GM21515 (cell line): ENCODE results near the gene FAM240A.
"Not testable (repeated sequence)": the region's sequence is repeated elsewhere in the genome, so short reads cannot be mapped to it uniquely, and the experiment has no call there.

Experiments used
- ATAC-seq: cut with Tn5 transposase; IDR thresholded peaks from one replicate; pipeline ENCODE4 v1.9.1; 2021; ENCODE audit not compliant: unreplicated experiment

FAM240A gene

GRCh38 chr3:46612324-46612723 is at the start of gene FAM240A:
TSS of gene FAM240A (plus strand) at chr3:46612525. CDS start at chr3:46612684, 159 bp downstream.
- ATAC-seq = no peak

GRCh38 chr3:46564190-46565021 is 47.9 kb upstream of the FAM240A start:
- no peak for ATAC-seq

DNA sequence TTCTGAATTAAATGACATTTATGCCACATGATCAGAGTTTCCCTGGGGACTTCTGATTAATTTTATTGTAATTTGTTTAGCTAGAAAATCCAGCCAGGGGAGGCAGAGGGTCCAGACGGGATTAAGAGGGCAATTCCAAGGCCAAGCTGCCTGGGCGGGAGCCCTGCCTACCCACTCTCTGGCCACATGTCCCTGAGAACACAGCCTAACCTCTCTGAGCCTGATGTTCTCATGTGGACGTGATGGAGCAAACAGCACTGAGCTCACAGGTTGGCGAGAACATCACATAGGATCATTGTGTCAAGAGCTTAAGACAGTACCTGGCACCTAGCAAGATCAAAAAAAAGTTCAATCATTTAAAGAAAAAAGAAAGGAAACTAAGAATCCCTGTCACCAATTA is 47.2 kb upstream of the FAM240A start:
- ATAC-seq = no peak

- no peak for ATAC-seq
Measured at GRCh38 chr3:46565607-46566039, 46.7 kb upstream of the FAM240A start.

DNA sequence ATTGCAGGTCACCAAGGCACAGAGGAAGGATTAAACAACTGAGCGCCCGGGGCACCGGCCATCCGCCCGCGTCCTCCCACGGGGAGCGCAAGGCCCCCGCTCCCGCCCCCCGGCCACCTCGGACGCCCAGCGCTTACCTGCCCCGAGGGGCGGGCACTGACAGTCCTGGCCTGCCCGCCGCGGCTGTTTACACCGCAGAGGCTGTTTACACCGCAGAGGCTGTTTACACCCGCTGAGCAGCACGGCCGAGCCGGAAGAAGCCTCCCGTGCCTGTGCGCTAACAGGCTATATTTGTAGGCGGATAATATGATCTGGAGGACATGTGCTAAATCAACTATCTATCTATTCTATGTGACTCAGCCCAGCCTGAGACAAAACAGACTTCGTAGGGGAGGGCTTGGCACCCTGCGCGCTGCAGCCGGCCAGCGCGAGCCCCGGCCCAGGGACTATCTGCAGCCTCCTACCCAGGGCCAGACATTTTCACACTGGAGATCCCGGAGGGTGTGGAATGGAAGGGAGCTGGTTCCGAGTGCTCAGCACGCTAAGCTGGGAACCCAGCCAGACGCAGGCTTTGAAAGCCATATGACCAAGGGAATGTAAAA is 46.2 kb upstream of the FAM240A start, which contains the start of gene LRRC2:
Gene LRRC2, minus strand, starts transcription at position 263 of the 602 bp plus-strand sequence. CDS start 14,711 bp downstream, outside the sequence.
- no peak for ATAC-seq

GRCh38 chr3:46571684-46572083 is 40.6 kb upstream of the FAM240A start:
- no peak for ATAC-seq

- ATAC-seq = no peak
Measured at GRCh38 chr3:46573701-46574100, 38.6 kb upstream of the FAM240A start.

GRCh38 chr3:46574243-46574646 is 38.1 kb upstream of the FAM240A start:
- ATAC-seq = no peak

DNA sequence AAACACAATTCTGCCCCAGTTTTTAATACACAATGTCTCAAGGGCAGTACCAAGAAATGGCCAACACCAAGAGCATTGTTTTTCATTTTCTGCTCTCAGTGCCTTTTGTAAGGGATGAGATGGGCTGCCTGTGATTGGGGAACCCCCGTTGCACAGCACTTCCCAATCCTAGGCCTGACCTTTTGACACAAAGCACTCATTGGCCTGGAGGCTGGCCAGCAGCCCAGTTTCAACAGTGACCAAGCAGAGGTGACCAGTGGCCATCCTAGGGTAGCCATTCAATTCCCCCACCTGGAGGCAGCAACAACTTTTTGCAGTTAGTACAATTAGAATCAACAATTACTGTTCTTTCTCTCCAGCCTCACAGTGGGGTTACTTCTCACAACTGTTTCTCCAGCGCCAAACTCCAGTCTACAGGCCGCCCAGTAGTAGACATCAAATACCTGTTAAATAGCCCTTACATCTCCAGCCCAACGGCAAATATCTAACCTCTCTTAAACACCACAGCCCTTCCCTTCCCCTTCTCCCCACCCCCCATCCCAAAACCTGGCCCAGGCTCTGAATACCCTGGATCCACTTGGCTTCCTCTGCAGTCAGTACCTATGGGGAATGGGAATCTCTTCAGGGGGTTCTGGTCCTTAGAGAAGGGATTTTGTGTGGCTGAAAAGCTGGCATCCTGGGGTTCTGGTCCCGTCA is 37.3 kb upstream of the FAM240A start:
- no peak for ATAC-seq

GRCh38 chr3:46575577-46576222 is 36.6 kb upstream of the FAM240A start:
- ATAC-seq = no peak

DNA sequence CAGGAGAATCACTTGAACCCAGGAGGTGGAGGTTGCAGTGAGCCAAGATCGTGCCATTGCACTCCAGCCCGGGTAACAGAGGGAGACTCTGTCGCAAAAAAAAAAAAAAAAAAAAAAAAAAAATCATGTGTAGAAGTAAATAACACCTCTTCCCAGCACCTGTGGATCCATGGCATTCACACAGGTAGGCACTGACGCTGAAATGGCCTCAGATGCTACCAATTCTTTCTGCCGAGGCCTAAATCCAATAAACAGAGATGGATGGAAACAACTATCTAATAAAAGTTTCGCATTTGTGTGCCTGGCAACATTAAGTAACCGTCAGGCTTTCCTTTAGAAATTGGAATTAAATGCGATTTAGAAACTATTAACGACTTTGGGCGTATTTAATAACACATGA is 35.9 kb upstream of the FAM240A start:
- ATAC-seq = no peak

DNA sequence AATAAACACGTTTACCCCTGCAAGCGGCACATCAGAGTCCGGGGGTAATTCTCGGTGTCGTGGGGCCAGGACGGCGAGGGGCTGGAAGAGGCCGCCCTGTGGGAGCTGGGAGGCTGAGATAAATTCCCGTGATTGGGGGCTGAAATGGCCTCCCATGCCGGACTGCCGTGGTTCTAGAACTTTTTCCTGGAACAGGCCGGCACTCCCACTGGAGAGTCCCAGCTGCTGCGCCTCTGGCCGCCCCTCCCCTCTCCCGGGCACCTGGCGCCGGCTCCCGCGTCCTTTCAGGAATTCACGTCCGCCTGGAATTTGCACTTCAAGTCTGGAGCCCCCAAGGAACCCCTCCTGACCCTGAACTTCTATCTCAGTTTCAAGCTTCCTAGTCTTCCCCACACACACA is 35.4 kb upstream of the FAM240A start:
- ATAC-seq = no peak

GRCh38 chr3:46577580-46578249 is 34.6 kb upstream of the FAM240A start:
- not testable (repeated sequence) for ATAC-seq

DNA sequence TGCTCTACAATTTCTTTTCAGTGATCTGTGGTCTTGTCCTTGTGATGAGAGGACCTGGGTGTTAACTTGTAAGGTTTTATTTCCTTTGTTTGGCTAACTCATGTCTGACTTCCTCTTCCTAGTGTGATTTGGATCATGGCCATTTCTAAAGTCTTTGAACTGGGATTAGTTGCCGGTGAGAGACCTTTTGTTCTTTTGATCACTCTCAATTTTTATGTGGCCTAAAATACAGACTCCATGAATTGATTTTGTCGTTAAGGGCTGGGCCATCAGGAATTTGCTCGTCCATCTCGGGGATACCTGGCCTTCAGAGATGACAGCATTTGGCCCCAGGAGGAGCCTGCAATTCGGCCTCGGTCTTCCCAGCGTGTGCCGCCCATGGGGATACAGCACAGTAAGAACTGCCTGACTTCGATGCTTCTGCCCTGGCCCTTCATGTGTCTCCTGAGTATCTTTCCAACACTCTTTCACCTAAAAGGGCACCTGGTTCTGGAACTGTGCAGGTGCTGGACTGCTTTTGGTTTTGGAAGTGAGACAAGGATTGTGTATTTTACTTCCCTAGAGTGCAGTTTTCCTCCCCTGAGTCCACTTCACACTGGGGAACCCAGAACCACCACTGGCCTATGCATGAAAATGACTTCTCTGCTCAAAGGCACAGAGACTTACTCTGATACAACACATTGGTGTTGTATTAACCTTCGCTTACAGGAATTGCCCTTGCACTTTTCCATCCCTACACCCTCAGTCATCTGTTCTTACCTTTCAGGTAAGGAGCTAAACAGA is 33.2 kb upstream of the FAM240A start:
- no peak for ATAC-seq

- ATAC-seq = no peak
Measured at GRCh38 chr3:46579756-46580286, 32.5 kb upstream of the FAM240A start.

DNA sequence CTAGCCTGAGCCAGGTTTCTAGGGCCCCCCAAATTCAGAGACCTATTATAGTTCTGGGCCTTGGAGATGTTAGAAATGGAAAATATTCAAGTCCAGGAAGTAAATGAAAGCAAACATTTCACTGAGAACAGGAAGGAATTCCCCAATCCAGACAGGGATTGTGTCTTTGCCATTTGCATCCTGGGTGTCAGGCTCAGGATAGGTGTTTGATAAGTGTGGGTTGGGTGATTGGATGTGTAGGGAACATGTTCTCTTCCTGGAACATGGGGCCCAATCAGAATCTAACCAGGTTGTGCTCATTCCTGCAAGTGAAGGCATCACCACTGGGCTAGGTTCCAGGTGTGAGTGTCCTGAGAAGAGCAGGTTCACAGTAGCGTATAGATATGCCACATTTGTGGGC is 31.6 kb upstream of the FAM240A start:
- ATAC-seq = no peak

DNA sequence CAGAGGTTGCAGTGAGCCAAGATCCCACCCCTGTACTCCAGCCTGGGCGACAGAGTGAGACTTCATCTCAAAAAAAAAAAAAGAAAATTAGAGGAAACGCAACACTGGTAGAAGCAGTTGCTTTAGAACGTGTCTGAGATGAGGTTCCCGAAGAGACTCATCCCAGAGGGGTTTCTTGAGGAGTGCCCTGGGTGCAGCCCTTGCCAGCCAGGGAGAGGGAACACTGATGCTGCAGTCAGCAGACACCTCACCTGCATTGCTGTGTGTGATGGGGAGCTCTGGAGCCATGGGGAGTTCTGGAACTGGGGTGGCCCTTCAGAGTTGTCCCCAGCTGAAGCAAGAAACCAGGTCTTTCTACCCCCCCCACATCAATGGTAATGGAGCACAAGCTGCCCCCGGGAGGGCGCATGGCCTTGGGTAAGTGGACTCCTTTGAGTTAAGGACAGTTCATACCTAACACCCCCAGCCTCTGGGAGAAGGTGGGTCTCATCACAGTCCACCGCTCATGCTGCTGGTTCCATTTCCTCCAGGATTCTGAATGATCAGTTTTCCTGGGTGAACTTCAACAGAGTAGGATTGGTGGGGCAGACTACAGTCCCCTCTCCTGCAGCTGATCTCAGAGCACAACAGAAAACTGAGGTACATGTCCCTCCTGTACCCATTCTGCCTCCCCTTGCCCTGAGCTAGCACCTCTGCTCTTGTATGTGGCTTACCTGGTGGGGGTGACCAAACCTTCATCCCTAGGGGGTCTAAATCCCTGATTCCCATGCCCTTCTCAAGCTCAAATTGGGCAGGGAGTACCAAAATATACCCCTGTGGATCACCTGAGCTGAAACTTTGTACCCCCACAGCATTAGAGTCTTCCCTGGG is 27.5 kb upstream of the FAM240A start:
- ATAC-seq = no peak

- no peak for ATAC-seq
Measured at GRCh38 chr3:46585799-46586693, 26.3 kb upstream of the FAM240A start.
